Upper lobe of right lung (tissue), 1 donor: Measurements from ENCODE around the gene TMEM143. TPM values are rescaled to one million over a fixed set of nuclear protein-coding genes. Genes with fewer than 3 reads are reported as not detected.
"Not testable (repeated sequence)": the region's sequence is repeated elsewhere in the genome, so short reads cannot be mapped to it uniquely, and the experiment has no call there.

ENCODE experiments used
- ATAC-seq: fragments of 200-7000 bp; cut with Tn5 transposase; one replicate; pipeline ENCODE4 v1.9.1; 2020; ENCODE audit warnings: mild to moderate bottlenecking, moderate library complexity
- DNase-seq: peaks from one replicate; pipeline ENCODE4 v3.0.0-alpha.2; 2020
- H3K27ac ChIP-seq: fragments of 200-600 bp; one replicate; pipeline ENCODE4 v1.8.0; 2022
- H3K27me3 ChIP-seq: fragments of 200-600 bp; one replicate; pipeline ENCODE4 v1.8.0; 2022; ENCODE audit warnings: mild to moderate bottlenecking
- H3K36me3 ChIP-seq: fragments of 200-600 bp; one replicate; pipeline ENCODE4 v1.8.0; 2022
- H3K4me1 ChIP-seq: fragments of 200-600 bp; one replicate; pipeline ENCODE4 v1.8.0; 2022
- H3K4me3 ChIP-seq: fragments of 200-600 bp; one replicate; pipeline ENCODE4 v1.8.0; 2022; ENCODE audit warnings: mild to moderate bottlenecking
- H3K9me3 ChIP-seq: fragments of 200-600 bp; one replicate; pipeline ENCODE4 v1.8.0; 2022
- CTCF ChIP-seq: fragments of 200-600 bp; IDR thresholded peaks from one replicate; pipeline ENCODE4 v1.8.0; 2022; ENCODE audit warnings: antibody characterized with exemption
- intact Hi-C: fragments of 100-400 bp; cut with DNase I; formaldehyde crosslinking; loops from one replicate; pipeline ENCODE4 v1.11.0; 2022
- total RNA-seq: library from RNA; stranded (reverse); fragmentation: NEBNext Ultra II Directional; extraction: Animal tissue kit (Norgen Biotek cat#: 25700); gene quantifications from one replicate; pipeline ENCODE4 v1.2.1, GENCODE V29; 2021
- donor health status: DM: no; HTN: yes; CAD: no; lungs with severe emphysema.

The TMEM143 gene
- total RNA-seq, 1 donor from 2014 or later: 10.7 TPM

GRCh38 chr19:48373567-48373966, 9.8 kb upstream of the TMEM143 start:
- Histone ChIP-seq H3K36me3 (no peaks in the 10 kb centered on the region), H3K9me3 (no peaks in the 10 kb centered on the region), H3K4me1 (no peaks in the 10 kb centered on the region), H3K4me3 (no peak overlapping the region), H3K27me3 (no peaks in the 10 kb centered on the region), H3K27ac (no peak overlapping the region)
- DNase-seq (no peak), ATAC-seq (no peak)
- no peak for TF ChIP-seq CTCF
- intact Hi-C loops: no loop called here

DNA sequence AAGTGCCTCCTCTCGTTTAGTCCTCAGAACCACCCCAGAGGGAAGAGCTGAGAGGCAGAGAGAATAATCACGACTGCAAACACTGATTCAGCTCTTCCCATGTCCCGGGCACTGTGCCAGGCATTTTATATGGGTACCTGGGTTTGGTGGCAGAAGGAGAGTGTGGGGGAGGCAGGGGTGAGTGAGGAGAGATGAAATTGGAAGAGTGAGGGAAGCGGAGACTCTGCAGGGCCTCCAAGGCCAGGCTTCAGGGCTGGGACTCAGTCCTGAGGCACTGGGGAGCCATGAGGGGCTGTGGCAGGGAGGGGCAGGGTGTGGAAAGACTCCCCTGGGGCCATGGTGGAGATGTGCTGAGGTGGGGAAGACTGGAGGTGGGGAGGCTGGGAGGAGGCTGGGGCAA, 9.2 kb upstream of the TMEM143 start:
- TF ChIP-seq CTCF: no peak
- DNase-seq (no peak), ATAC-seq (no peak)
- intact Hi-C loops: no loop called here
- Histone ChIP-seq H3K4me1 (no peaks in the 10 kb centered on the region), H3K27ac (no peak overlapping the region), H3K27me3 (no peaks in the 10 kb centered on the region), H3K36me3 (no peaks in the 10 kb centered on the region), H3K4me3 (no peak overlapping the region), H3K9me3 (no peaks in the 10 kb centered on the region)

- H3K9me3 ChIP-seq, DNase-seq, H3K4me1 ChIP-seq, H3K4me3 ChIP-seq, H3K36me3 ChIP-seq, H3K27ac ChIP-seq, intact Hi-C loops, ATAC-seq, H3K27me3 ChIP-seq: not testable (repeated sequence)
These were observed 8.0 kb upstream of the TMEM143 start for GRCh38 chr19:48371771-48372170.

- DNase-seq (no peak), ATAC-seq (no peak)
- Histone ChIP-seq H3K9me3 (no peaks in the 10 kb centered on the region), H3K27ac (no peak overlapping the region), H3K36me3 (no peaks in the 10 kb centered on the region), H3K4me3 (no peak overlapping the region), H3K4me1 (no peaks in the 10 kb centered on the region), H3K27me3 (no peaks in the 10 kb centered on the region)
- intact Hi-C loops: no loop called here
- TF ChIP-seq CTCF: no peak
These were observed 7.6 kb upstream of the TMEM143 start for GRCh38 chr19:48371367-48371766.

DNA sequence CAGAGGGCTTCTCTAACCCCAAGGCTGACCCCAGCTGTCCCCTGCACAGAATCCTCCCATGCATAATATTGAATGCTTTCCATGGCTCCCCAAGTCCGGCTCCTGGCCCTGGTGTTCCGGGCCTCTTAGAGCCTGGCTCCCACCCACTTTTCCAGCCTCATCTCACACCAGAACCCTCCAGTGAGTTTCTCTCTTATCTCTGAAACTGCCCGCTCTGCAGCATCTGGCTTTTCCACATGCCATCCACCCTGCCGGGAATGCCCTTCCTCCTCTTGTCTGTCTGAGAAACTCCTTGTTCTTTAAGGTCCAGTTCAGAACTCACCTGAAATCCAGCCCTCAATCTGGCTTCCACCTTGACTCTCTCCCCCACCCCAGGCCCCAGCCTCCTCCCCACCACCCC, 7.2 kb upstream of the TMEM143 start:
- DNase-seq: no peak
- TF ChIP-seq CTCF: no peak
- Histone ChIP-seq H3K9me3 (no peaks in the 10 kb centered on the region), H3K27ac (no peak overlapping the region), H3K36me3 (no peaks in the 10 kb centered on the region), H3K4me3 (no peak overlapping the region), H3K27me3 (no peaks in the 10 kb centered on the region), H3K4me1 (no peaks in the 10 kb centered on the region)
- no peak for ATAC-seq
- intact Hi-C loops: no loop called here

DNA sequence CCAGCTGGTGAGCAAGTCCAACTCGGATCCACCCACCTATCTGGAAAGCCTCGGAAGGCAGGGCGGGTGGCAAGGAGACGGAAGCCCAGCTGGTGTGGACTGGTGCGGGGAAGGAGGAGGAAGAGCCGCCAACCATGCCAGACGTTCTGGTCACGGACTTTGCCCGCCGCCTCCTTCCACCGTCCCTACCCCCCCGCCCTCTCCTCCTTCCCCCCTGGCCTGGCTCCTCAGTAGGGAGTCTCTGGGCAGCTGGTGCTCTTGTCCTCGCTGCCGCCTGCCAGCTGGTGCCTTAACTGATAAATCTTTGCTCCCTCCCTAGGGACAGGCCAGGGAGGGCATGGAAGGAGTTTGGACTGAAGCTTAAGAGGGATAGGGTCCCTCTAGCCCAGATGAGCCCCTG, 5.2 kb upstream of the TMEM143 start:
- no peak overlapping the region for H3K4me3 ChIP-seq
- no peak for DNase-seq
- no peak for TF ChIP-seq CTCF
- no peaks in the 10 kb centered on the region for H3K9me3 ChIP-seq
- no peak overlapping the region for H3K27ac ChIP-seq
- H3K36me3 ChIP-seq: no peaks in the 10 kb centered on the region
- no peak for ATAC-seq
- peaks cover 5% of the 10 kb centered on the region for H3K4me1 ChIP-seq
- no peaks in the 10 kb centered on the region for H3K27me3 ChIP-seq
- intact Hi-C loops: no loop called here
